NCI-H526 treated with DMSO at 0.1 percent for 48 hours (cell line): Measurements from ENCODE around the gene COL20A1.
"Not testable (repeated sequence)": the region's sequence is repeated elsewhere in the genome, so short reads cannot be mapped to it uniquely, and the experiment has no call there.

ENCODE experiments used
- DNase-seq: peaks from one replicate; lab custom pipeline; 2025; lab: John Stamatoyannopoulos, UW

Gene COL20A1

GRCh38 chr20:63377256-63377941 is 84.4 kb downstream of the COL20A1 start:
- no peak for DNase-seq

GRCh38 chr20:63377951-63378381 is 85.0 kb downstream of the COL20A1 start:
- DNase-seq, result no peak

- no peak for DNase-seq
These were observed 85.6 kb downstream of the COL20A1 start for GRCh38 chr20:63378626-63379025.

- DNase-seq, result no peak
These were observed 86.3 kb downstream of the COL20A1 start for GRCh38 chr20:63379296-63379695.

- not testable (repeated sequence) for DNase-seq
These were observed 86.9 kb downstream of the COL20A1 start for GRCh38 chr20:63379872-63380271.

GRCh38 chr20:63380346-63380870 is 87.4 kb downstream of the COL20A1 start:
- no peak for DNase-seq

- DNase-seq, result no peak
These were observed 88.9 kb downstream of the COL20A1 start for GRCh38 chr20:63381781-63382431.

- DNase-seq, result no peak
These were observed 89.7 kb downstream of the COL20A1 start for GRCh38 chr20:63382551-63383300.

- no peak for DNase-seq
These were observed 90.6 kb downstream of the COL20A1 start for GRCh38 chr20:63383556-63383955.

GRCh38 chr20:63384336-63384735 is 91.3 kb downstream of the COL20A1 start:
- DNase-seq, result no peak
